ENCODE measurements around the gene RPL13A. TPM values are rescaled to one million over a fixed set of nuclear protein-coding genes. Genes with fewer than 3 reads are reported as not detected.

Gene RPL13A
- total RNA-seq, 1 donor from 2014 or later, result 2,617 TPM

GRCh38 chr19:49533551-49534488 lies 46.4 kb downstream of the RPL13A start:
- Mint-ChIP-seq H3K27ac (ENCODE audit: unreplicated experiment) (no peak overlapping the region), H3K36me3 (ENCODE audit: unreplicated experiment) (peaks cover 10% of the 10 kb centered on the region), H3K27me3 (ENCODE audit: unreplicated experiment) (no peaks in the 10 kb centered on the region), H3K9me3 (ENCODE audit: unreplicated experiment) (no peaks in the 10 kb centered on the region), H3K4me1 (ENCODE audit: unreplicated experiment) (peaks cover 19% of the 10 kb centered on the region), H3K4me3 (ENCODE audit: unreplicated experiment) (peak overlapping the region; percentile 76)
- DNase-seq (ENCODE audit: extremely low spot score, unreplicated experiment), result peak; percentile 91
- peak; percentile 39 for TF ChIP-seq CTCF (IDR thresholded peaks at IDR 0.05)

- TF ChIP-seq CTCF (IDR thresholded peaks at IDR 0.05), result no peak
- no peak for DNase-seq (ENCODE audit: extremely low spot score, unreplicated experiment)
- no peaks in the 10 kb centered on the region for H3K27me3 Mint-ChIP-seq (ENCODE audit: unreplicated experiment)
- H3K4me3 Mint-ChIP-seq (ENCODE audit: unreplicated experiment), result peak overlapping the region; percentile 76
- H3K4me1 Mint-ChIP-seq (ENCODE audit: unreplicated experiment), result peaks cover 14% of the 10 kb centered on the region
- no peak overlapping the region for H3K27ac Mint-ChIP-seq (ENCODE audit: unreplicated experiment)
- peaks cover 14% of the 10 kb centered on the region for H3K36me3 Mint-ChIP-seq (ENCODE audit: unreplicated experiment)
- no peaks in the 10 kb centered on the region for H3K9me3 Mint-ChIP-seq (ENCODE audit: unreplicated experiment)
Measured at GRCh38 chr19:49534632-49535385, 47.4 kb downstream of the RPL13A start.

GRCh38 chr19:49536921-49537462 lies 49.6 kb downstream of the RPL13A start:
- no peak overlapping the region for H3K27ac Mint-ChIP-seq (ENCODE audit: unreplicated experiment)
- no peak for TF ChIP-seq CTCF (IDR thresholded peaks at IDR 0.05)
- H3K27me3 Mint-ChIP-seq (ENCODE audit: unreplicated experiment), result no peaks in the 10 kb centered on the region
- H3K36me3 Mint-ChIP-seq (ENCODE audit: unreplicated experiment), result peaks cover 18% of the 10 kb centered on the region
- no peaks in the 10 kb centered on the region for H3K9me3 Mint-ChIP-seq (ENCODE audit: unreplicated experiment)
- peaks cover 12% of the 10 kb centered on the region for H3K4me1 Mint-ChIP-seq (ENCODE audit: unreplicated experiment)
- no peak overlapping the region for H3K4me3 Mint-ChIP-seq (ENCODE audit: unreplicated experiment)
- DNase-seq (ENCODE audit: extremely low spot score, unreplicated experiment), result no peak

GRCh38 chr19:49538643-49539042 lies 51.2 kb downstream of the RPL13A start:
- Mint-ChIP-seq H3K4me3 (ENCODE audit: unreplicated experiment) (no peak overlapping the region), H3K27me3 (ENCODE audit: unreplicated experiment) (no peaks in the 10 kb centered on the region), H3K27ac (ENCODE audit: unreplicated experiment) (no peak overlapping the region), H3K4me1 (ENCODE audit: unreplicated experiment) (peaks cover 5% of the 10 kb centered on the region), H3K9me3 (ENCODE audit: unreplicated experiment) (no peaks in the 10 kb centered on the region), H3K36me3 (ENCODE audit: unreplicated experiment) (peaks cover 20% of the 10 kb centered on the region)
- DNase-seq (ENCODE audit: extremely low spot score, unreplicated experiment), result no peak
- no peak for TF ChIP-seq CTCF (IDR thresholded peaks at IDR 0.05)
